CD4-positive, alpha-beta T cell (primary cell): ENCODE measurements around the gene MCM8. TPM values are rescaled to one million over a fixed set of nuclear protein-coding genes. Genes with fewer than 3 reads are reported as not detected.

Source experiments
- ATAC-seq: fragments of 200-7000 bp; cut with Tn5 transposase; one replicate; pipeline ENCODE4 v1.10.0; 2022; ENCODE audit warnings: mild to moderate bottlenecking; ENCODE audit not compliant: poor library complexity
- CTCF ChIA-PET: fragments of 350-600 bp; sonication (Branson Sonifier 250); formaldehyde crosslinking; loops from one replicate; lab custom pipeline; 2021; ENCODE audit warnings: antibody characterized with exemption, inconsistent platforms; lab: Charles Lee
- POLR2A ChIA-PET: fragments of 350-600 bp; sonication (Branson Sonifier 250); formaldehyde crosslinking; loops from one replicate; lab custom pipeline; 2021; ENCODE audit warnings: antibody characterized with exemption, inconsistent platforms; lab: Charles Lee
- DNase-seq, 14 experiments: peaks; one replicate each; pipeline ENCODE4 v3.0.0-alpha.2; 2013 to 2020; ENCODE audit warnings: mixed read lengths in 2 of 14
- H3K27ac ChIP-seq, 2 donors: one replicate each; pipeline versions ENCODE4 v1.5.1 to v1.7.0; 2013; ENCODE audit warnings: low read length in 2 of 2, low read depth in 1 of 2, mild to moderate bottlenecking in 1 of 2
- H3K27me3 ChIP-seq, 2 experiments: 1 replicate in 1 of 2; 2 replicates in 1 of 2; pipeline versions ENCODE4 v1.6.1 to v1.7.0; 2013; ENCODE audit warnings: low read length in 2 of 2, control low read depth in 1 of 2, mild to moderate bottlenecking in 1 of 2, moderate library complexity in 1 of 2; ENCODE audit not compliant: insufficient read depth in 2 of 2, control insufficient read depth in 1 of 2
- H3K36me3 ChIP-seq: one replicate; pipeline ENCODE4 v1.6.1; 2013; ENCODE audit warnings: low read length, control low read depth; ENCODE audit not compliant: insufficient read depth
- H3K4me1 ChIP-seq: one replicate; pipeline ENCODE4 v1.6.1; 2013; ENCODE audit warnings: low read length, control low read depth; ENCODE audit not compliant: insufficient read depth
- H3K4me3 ChIP-seq: one replicate; pipeline ENCODE4 v1.5.1; 2013; ENCODE audit warnings: mild to moderate bottlenecking, low read length, moderate library complexity
- H3K9me3 ChIP-seq, 2 experiments: 1 replicate in 1 of 2; 2 replicates in 1 of 2; pipeline versions ENCODE4 v1.6.1 to v1.7.0; 2013; ENCODE audit warnings: low read length in 2 of 2, mild to moderate bottlenecking in 2 of 2, control low read depth in 1 of 2, moderate library complexity in 1 of 2; ENCODE audit not compliant: control insufficient read depth in 1 of 2, insufficient read depth in 1 of 2
- H3K27ac Mint-ChIP-seq: one replicate; pipeline ENCODE4 v1.8.0; 2020; ENCODE audit warnings: mixed read lengths
- H3K27me3 Mint-ChIP-seq: one replicate; pipeline ENCODE4 v1.8.0; 2021; ENCODE audit warnings: mixed read lengths
- H3K36me3 Mint-ChIP-seq: one replicate; pipeline ENCODE4 v1.8.0; 2021; ENCODE audit warnings: low read depth, mixed read lengths
- H3K4me1 Mint-ChIP-seq: one replicate; pipeline ENCODE4 v1.8.0; 2021; ENCODE audit warnings: low read depth, mixed read lengths
- H3K4me3 Mint-ChIP-seq: one replicate; pipeline ENCODE4 v1.8.0; 2020; ENCODE audit warnings: mild to moderate bottlenecking, mixed read lengths
- H3K9me3 Mint-ChIP-seq: one replicate; pipeline ENCODE4 v1.8.0; 2020; ENCODE audit warnings: mixed read lengths
- CTCF ChIP-seq: fragments of 200-600 bp; IDR thresholded peaks from one replicate; pipeline ENCODE4 v1.8.0; 2022; ENCODE audit warnings: antibody characterized with exemption, mild to moderate bottlenecking
- intact Hi-C, 2 experiments: fragments of 100-400 bp; cut with DNase I in 1 of 2; cut with micrococcal nuclease in 1 of 2; formaldehyde crosslinking; loops; one replicate each; pipeline versions ENCODE4 v1.15.1 to v1.9.0; 2023 to 2025; cut with DNase I, micrococcal nuclease
- total RNA-seq, 174 experiments: library from RNA in 2 of 174; stranded (reverse) in 2 of 174; gene quantifications; one replicate each; pipeline ENCODE4 v1.2.3 and lab custom pipeline; 2021 to 2026

Gene MCM8
- total RNA-seq, 2 experiments from 2014 or later: 1.4 to 1.7 TPM

GRCh38 chr20:5928836-5929715, 21.4 kb upstream of the MCM8 start:
- Mint-ChIP-seq H3K4me1 (no peaks in the 10 kb centered on the region), H3K4me3 (no peak overlapping the region), H3K27ac (no peak overlapping the region), H3K27me3 (peaks cover 4% of the 10 kb centered on the region), H3K9me3 (no peaks in the 10 kb centered on the region), H3K36me3 (no peaks in the 10 kb centered on the region)
- TF ChIP-seq CTCF: no peak
- Histone ChIP-seq H3K27me3 (peaks cover 0 to 2% of the 10 kb centered on the region in 2 experiments), H3K9me3 (no peaks in the 10 kb centered on the region), H3K27ac (no peak overlapping the region), H3K36me3 (no peaks in the 10 kb centered on the region), H3K4me3 (no peak overlapping the region), H3K4me1 (no peaks in the 10 kb centered on the region)
- ATAC-seq (no peak), DNase-seq (no peak)
- ChIA-PET POLR2A (no interaction called here), CTCF (no interaction called here)
- intact Hi-C loops: no loop called here

- Mint-ChIP-seq H3K27ac (no peak overlapping the region), H3K27me3 (peaks cover 3% of the 10 kb centered on the region), H3K4me3 (no peak overlapping the region), H3K9me3 (no peaks in the 10 kb centered on the region), H3K36me3 (no peaks in the 10 kb centered on the region), H3K4me1 (no peaks in the 10 kb centered on the region)
- DNase-seq (no peak), ATAC-seq (no peak)
- no peak for TF ChIP-seq CTCF
- no peak overlapping the region for H3K27ac ChIP-seq
- H3K9me3 ChIP-seq: no peaks in the 10 kb centered on the region
- peaks cover 0 to 2% of the 10 kb centered on the region in 2 experiments for H3K27me3 ChIP-seq
- intact Hi-C loops: loop anchor here in 1 of 2 experiments (5.0 kb wide), 1 partner anchor 404 kb away; no protein-coding TSS in a partner anchor
- H3K4me1 ChIP-seq: no peaks in the 10 kb centered on the region
- ChIA-PET POLR2A (no interaction called here), CTCF (no interaction called here)
- no peaks in the 10 kb centered on the region for H3K36me3 ChIP-seq
- no peak overlapping the region for H3K4me3 ChIP-seq
Observed at GRCh38 chr20:5931411-5931810, 19.0 kb upstream of the MCM8 start.

- Mint-ChIP-seq H3K27me3 (no peaks in the 10 kb centered on the region), H3K9me3 (no peaks in the 10 kb centered on the region), H3K4me1 (no peaks in the 10 kb centered on the region), H3K4me3 (no peak overlapping the region), H3K36me3 (peaks cover 2% of the 10 kb centered on the region), H3K27ac (no peak overlapping the region)
- H3K27me3 ChIP-seq: peaks cover 0 to 2% of the 10 kb centered on the region in 2 experiments
- intact Hi-C loops: loop anchor here in 1 of 2 experiments (5.0 kb wide), 1 partner anchor 405 kb away; no protein-coding TSS in a partner anchor
- H3K4me1 ChIP-seq: no peaks in the 10 kb centered on the region
- no peaks in the 10 kb centered on the region for H3K9me3 ChIP-seq
- CTCF ChIA-PET: no interaction called here
- H3K4me3 ChIP-seq: no peak overlapping the region
- POLR2A ChIA-PET: no interaction called here
- DNase-seq (no peak), ATAC-seq (no peak)
- TF ChIP-seq CTCF: no peak
- no peaks in the 10 kb centered on the region for H3K36me3 ChIP-seq
- H3K27ac ChIP-seq: no peak overlapping the region
Observed at GRCh38 chr20:5932796-5933195, 17.7 kb upstream of the MCM8 start.
